Natural killer cell treated with Interleukin-12 subunit alpha and Interleukin-12 subunit beta and Interleukin-15 and Interleukin-18, amount 100 ng/mL, for 72 hours (primary cell): ENCODE data around the gene CATSPERZ. TPM values are rescaled to one million over a fixed set of nuclear protein-coding genes. Genes with fewer than 3 reads are reported as not detected.
A peak's percentile ranks its signal among the peaks of the same experiment; 100 is the strongest.

Experiments used
- ATAC-seq, 2 donors: fragments of 150-1000 bp; cut with Tn5 transposase in 1 of 2; sonication (Bioruptor Pico), chemical (Tn5 transposase) in 1 of 2; 2 replicates each; pipeline ENCODE4 v1.10.0; 2021
- DNase-seq: peaks from one replicate; pipeline ENCODE4 v3.0.0; 2022; ENCODE audit warnings: low spot score
- H3K27ac Mint-ChIP-seq, 2 donors: 1 replicate in 1 of 2; 2 replicates in 1 of 2; pipeline ENCODE4 v1.8.0; 2022; ENCODE audit warnings: mixed read lengths in 2 of 2, mild to moderate bottlenecking in 1 of 2, moderate library complexity in 1 of 2
- H3K27me3 Mint-ChIP-seq, 2 donors: 1 replicate in 1 of 2; 2 replicates in 1 of 2; pipeline ENCODE4 v1.8.0; 2022; ENCODE audit warnings: mixed read lengths in 2 of 2
- H3K36me3 Mint-ChIP-seq: one replicate; pipeline ENCODE4 v1.8.0; 2022; ENCODE audit warnings: mixed read lengths
- H3K4me1 Mint-ChIP-seq, 2 donors: 1 replicate in 1 of 2; 2 replicates in 1 of 2; pipeline ENCODE4 v1.8.0; 2022; ENCODE audit warnings: low read depth in 2 of 2, mixed read lengths in 2 of 2, mild to moderate bottlenecking in 1 of 2
- H3K4me3 Mint-ChIP-seq: one replicate; pipeline ENCODE4 v1.8.0; 2022; ENCODE audit warnings: mixed read lengths
- H3K9me3 Mint-ChIP-seq: 2 replicates; pipeline ENCODE4 v1.8.0; 2022; ENCODE audit warnings: mixed read lengths
- total RNA-seq, 2 donors: library from RNA; stranded (reverse); gene quantifications; one replicate each; pipeline ENCODE4 v1.2.3, GENCODE V29; 2022

The CATSPERZ gene
- total RNA-seq, 2 donors from 2014 or later = not detected

DNA sequence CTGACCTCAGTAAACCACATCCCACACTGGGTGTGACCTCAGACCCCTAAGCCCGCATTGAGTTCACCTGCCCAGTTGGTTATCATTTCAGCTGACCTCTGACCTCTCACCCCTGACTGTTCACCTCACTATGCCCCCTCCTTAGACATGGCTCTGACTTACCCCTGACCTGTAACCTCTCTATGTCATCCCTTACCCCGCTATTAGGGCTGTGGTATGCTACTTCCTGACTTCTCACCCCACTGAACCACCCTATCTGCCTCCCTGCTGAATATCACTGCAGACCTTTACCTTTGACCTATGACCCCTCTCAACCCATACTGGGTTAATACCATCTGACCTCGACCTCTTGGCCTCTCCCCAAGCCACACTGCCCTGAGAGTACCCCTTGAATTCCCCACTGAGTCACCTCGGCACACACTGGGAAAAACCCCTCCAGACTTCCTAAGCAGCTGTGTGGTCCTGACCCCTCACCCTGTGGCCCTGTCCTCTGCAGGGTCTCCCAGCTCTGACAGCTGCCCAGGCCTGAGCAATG lies 40.6 kb upstream of the CATSPERZ start:
- ATAC-seq = peak; percentile 39 to 77
- Mint-ChIP-seq H3K36me3 (peaks cover 8% of the 10 kb centered on the region), H3K27me3 (no peaks in the 10 kb centered on the region), H3K4me1 (peaks cover 10 to 15% of the 10 kb centered on the region in 2 donors), H3K4me3 (peak overlapping the region; percentile 6), H3K9me3 (no peaks in the 10 kb centered on the region), H3K27ac (peak overlapping the region; percentile 52 to 84)
- no peak for DNase-seq

- H3K9me3 Mint-ChIP-seq = no peaks in the 10 kb centered on the region
- H3K27me3 Mint-ChIP-seq = no peaks in the 10 kb centered on the region
- peak overlapping the region; percentile 6 for H3K4me3 Mint-ChIP-seq
- H3K27ac Mint-ChIP-seq = peak overlapping the region; percentile 52 to 84
- DNase-seq = no peak
- ATAC-seq = peak in 1 of 2 donors; percentile 17
- H3K36me3 Mint-ChIP-seq = peaks cover 8% of the 10 kb centered on the region
- peaks cover 10 to 15% of the 10 kb centered on the region in 2 donors for H3K4me1 Mint-ChIP-seq
Measured at GRCh38 chr11:64260147-64260708, 39.9 kb upstream of the CATSPERZ start.

DNA sequence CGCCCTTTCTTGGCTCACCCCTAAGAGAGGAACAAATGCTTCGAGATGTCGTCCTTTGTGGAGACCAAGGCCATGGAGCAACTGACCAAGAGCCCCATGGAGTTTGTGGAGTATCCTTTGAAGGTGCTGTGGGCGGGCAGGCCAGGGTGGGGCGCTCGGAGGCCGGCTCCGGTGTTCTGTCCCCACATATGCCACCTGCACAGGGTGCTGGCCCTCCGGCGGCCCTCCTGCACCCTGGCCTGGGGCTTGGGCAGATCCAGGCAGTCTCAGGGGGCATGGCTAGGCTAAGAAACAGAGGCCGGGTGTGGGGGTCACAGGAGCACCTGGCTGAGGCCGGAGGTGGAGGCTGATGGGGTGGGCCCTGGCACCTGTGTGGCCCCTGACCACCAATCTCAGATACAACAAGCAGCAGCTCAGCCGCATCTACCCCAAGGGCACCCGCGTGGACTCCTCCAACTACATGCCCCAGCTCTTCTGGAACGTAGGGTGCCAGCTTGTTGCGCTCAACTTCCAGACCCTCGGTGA lies 38.5 kb upstream of the CATSPERZ start:
- Mint-ChIP-seq H3K27ac (no peak overlapping the region), H3K4me1 (peaks cover 10 to 15% of the 10 kb centered on the region in 2 donors), H3K4me3 (no peak overlapping the region), H3K36me3 (peaks cover 8% of the 10 kb centered on the region), H3K27me3 (no peaks in the 10 kb centered on the region), H3K9me3 (no peaks in the 10 kb centered on the region)
- ATAC-seq (no peak), DNase-seq (no peak)

GRCh38 chr11:64262271-64263002 lies 37.7 kb upstream of the CATSPERZ start:
- Mint-ChIP-seq H3K36me3 (peaks cover 8% of the 10 kb centered on the region), H3K9me3 (no peaks in the 10 kb centered on the region), H3K4me1 (peaks cover 11 to 15% of the 10 kb centered on the region in 2 donors), H3K27ac (no peak overlapping the region), H3K27me3 (no peaks in the 10 kb centered on the region), H3K4me3 (no peak overlapping the region)
- DNase-seq (no peak), ATAC-seq (no peak)

DNA sequence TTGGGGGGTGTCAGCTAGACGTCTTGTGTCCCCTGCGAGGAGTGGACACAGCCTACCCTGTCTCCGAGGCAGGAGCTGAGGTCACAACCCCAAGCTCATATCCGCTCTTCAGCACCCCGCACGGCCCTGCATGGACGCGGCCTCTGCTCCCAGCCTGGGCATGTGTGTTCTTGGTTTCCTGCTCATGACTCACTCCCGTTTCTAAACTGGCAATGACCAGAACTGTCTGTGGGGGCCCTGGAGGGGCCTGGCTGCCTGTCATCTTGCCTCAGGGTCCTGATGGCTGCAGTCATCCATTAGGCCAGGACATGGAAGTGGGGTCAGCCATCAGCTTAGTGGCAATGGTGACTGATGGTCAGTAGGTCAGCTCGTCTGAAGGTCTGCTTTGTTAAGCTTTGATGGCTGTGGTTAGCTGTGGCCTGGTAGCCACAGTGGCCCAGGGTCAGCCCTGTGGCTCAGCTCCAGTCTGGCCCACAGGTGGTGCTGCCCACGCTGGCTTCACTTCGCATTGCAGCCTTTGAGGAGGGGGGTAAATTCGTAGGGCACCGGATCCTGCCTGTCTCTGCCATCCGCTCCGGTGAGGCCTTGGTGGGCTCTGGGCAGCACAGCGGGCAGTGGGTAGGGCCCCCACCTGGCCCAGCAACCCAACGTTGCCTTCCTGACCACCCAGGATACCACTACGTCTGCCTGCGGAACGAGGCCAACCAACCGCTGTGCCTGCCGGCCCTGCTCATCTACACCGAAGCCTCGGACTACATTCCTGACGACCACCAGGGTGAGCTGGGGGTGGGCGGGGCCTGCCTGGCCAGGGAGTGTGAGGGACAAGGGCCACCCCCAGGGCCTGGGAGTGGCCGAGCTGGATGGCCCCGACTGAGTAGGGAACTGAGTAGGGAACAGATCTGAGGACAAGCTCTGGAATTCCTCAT lies 36.9 kb upstream of the CATSPERZ start:
- no peak overlapping the region for H3K4me3 Mint-ChIP-seq
- H3K36me3 Mint-ChIP-seq = peaks cover 8% of the 10 kb centered on the region
- DNase-seq (no peak), ATAC-seq (no peak)
- no peak overlapping the region for H3K27ac Mint-ChIP-seq
- peaks cover 19 to 23% of the 10 kb centered on the region in 2 donors for H3K4me1 Mint-ChIP-seq
- no peaks in the 10 kb centered on the region for H3K9me3 Mint-ChIP-seq
- H3K27me3 Mint-ChIP-seq = no peaks in the 10 kb centered on the region

GRCh38 chr11:64263947-64264317 lies 36.2 kb upstream of the CATSPERZ start:
- Mint-ChIP-seq H3K4me1 (peaks cover 25 to 28% of the 10 kb centered on the region in 2 donors), H3K27ac (no peak overlapping the region), H3K4me3 (no peak overlapping the region), H3K9me3 (no peaks in the 10 kb centered on the region), H3K36me3 (peaks cover 8% of the 10 kb centered on the region), H3K27me3 (no peaks in the 10 kb centered on the region)
- no peak for DNase-seq
- ATAC-seq = no peak

- DNase-seq = no peak
- peaks cover 6% of the 10 kb centered on the region for H3K36me3 Mint-ChIP-seq
- H3K9me3 Mint-ChIP-seq = no peaks in the 10 kb centered on the region
- no peak overlapping the region for H3K4me3 Mint-ChIP-seq
- ATAC-seq = no peak
- no peaks in the 10 kb centered on the region for H3K27me3 Mint-ChIP-seq
- H3K4me1 Mint-ChIP-seq = peaks cover 27 to 29% of the 10 kb centered on the region in 2 donors
- H3K27ac Mint-ChIP-seq = no peak overlapping the region
Measured at GRCh38 chr11:64264371-64264852, 35.7 kb upstream of the CATSPERZ start.

DNA sequence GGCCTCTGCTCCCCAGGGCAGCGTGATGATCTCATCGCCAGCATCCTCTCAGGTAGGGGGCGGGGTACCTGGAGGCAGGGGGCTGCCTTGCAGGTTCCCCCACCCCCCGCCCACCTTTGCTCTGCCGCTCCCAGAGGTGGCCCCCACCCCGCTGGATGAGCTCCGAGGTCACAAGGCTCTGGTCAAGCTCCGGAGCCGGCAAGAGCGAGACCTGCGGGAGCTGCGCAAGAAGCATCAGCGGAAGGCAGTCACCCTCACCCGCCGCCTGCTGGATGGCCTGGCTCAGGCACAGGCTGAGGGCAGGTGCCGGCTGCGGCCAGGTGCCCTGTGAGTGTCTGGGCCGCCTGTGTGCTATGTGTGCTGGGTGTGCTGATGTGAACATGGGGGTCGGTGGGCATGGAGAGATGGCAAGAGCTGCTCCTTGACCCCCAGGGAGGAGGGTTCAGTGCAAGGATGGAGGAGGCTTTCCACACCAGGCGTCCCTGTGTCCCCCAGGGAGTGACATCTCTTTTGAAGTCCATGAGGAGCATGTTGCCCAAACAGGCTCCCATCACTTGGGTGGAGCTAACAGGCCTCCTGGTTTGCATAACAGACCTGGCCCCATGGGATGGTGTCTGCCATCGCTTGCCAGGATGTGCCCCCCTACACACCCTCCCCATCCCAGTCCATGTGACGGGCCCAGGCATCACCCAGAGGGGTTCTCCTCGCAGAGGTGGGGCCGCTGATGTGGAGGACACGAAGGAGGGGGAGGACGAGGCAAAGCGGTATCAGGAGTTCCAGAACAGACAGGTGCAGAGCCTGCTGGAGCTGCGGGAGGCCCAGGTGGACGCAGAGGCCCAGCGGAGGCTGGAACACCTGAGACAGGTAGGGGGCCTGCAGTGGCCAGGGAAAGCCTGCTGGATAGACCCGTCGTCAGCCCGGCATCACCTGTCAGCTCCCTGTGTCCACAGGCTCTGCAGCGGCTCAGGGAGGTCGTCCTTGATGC lies 34.7 kb upstream of the CATSPERZ start:
- no peak overlapping the region for H3K27ac Mint-ChIP-seq
- H3K4me3 Mint-ChIP-seq = no peak overlapping the region
- no peaks in the 10 kb centered on the region for H3K27me3 Mint-ChIP-seq
- H3K4me1 Mint-ChIP-seq = peaks cover 24% of the 10 kb centered on the region in 2 donors
- no peaks in the 10 kb centered on the region for H3K9me3 Mint-ChIP-seq
- H3K36me3 Mint-ChIP-seq = no peaks in the 10 kb centered on the region
- no peak for DNase-seq
- ATAC-seq = no peak

DNA sequence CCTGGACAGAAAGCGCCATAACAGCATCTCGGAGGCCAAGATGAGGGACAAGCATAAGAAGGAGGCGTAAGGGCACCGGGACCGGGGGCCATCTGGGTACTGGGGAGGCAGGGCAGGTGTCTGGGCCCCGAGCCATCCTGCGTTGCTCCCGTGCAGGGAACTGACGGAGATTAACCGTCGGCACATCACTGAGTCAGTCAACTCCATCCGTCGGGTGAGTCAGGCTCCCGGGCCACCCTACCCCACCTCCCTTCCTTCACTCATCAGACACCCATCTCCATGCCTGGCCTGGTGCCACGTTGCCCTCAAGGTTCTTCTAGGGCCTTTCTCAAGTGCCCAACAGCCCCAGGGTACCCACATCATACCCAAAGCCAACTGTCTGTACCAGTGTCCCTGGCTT lies 33.8 kb upstream of the CATSPERZ start:
- no peaks in the 10 kb centered on the region for H3K36me3 Mint-ChIP-seq
- no peak overlapping the region for H3K4me3 Mint-ChIP-seq

GRCh38 chr11:64267207-64267945 lies 32.8 kb upstream of the CATSPERZ start:
- Mint-ChIP-seq H3K9me3 (no peaks in the 10 kb centered on the region), H3K27me3 (no peaks in the 10 kb centered on the region), H3K4me1 (peaks cover 28 to 30% of the 10 kb centered on the region in 2 donors), H3K4me3 (peak overlapping the region; percentile 100), H3K27ac (peak overlapping the region; percentile 99), H3K36me3 (no peaks in the 10 kb centered on the region)
- no peak for ATAC-seq
- no peak for DNase-seq

More for the DNA sequence above, 33.8 kb upstream of the CATSPERZ start:
- Mint-ChIP-seq H3K4me1 (peaks cover 24% of the 10 kb centered on the region in 2 donors), H3K27me3 (no peaks in the 10 kb centered on the region), H3K27ac (no peak overlapping the region), H3K9me3 (no peaks in the 10 kb centered on the region)
- no peak for DNase-seq
- no peak for ATAC-seq

GRCh38 chr11:64268025-64268892 lies 31.9 kb upstream of the CATSPERZ start:
- H3K27ac Mint-ChIP-seq = peak overlapping the region; percentile 99
- no peak for DNase-seq
- H3K36me3 Mint-ChIP-seq = no peaks in the 10 kb centered on the region
- no peaks in the 10 kb centered on the region for H3K9me3 Mint-ChIP-seq
- H3K4me1 Mint-ChIP-seq = peaks cover 26 to 30% of the 10 kb centered on the region in 2 donors
- H3K4me3 Mint-ChIP-seq = peak overlapping the region; percentile 100
- ATAC-seq = no peak
- no peaks in the 10 kb centered on the region for H3K27me3 Mint-ChIP-seq
